ENCODE results near the gene GPI.

GRCh38 chr19:34330116-34330515, 34.9 kb upstream of the GPI start:
- TF ChIP-seq CHD2 (IDR thresholded peaks at IDR 0.05; ENCODE audit: low read length) (no peak), ATF2 (IDR thresholded peaks at IDR 0.05; ENCODE audit: low read length) (no peak), EZH2 (IDR thresholded peaks at IDR 0.05; ENCODE audit: low read depth, low read length, severe bottlenecking) (no peak), TCF12 (IDR thresholded peaks at IDR 0.05; ENCODE audit: low read depth, low read length) (no peak), CTCF (IDR thresholded peaks at IDR 0.05; ENCODE audit: control extremely low read depth in 1 of 3, insufficient read depth in 1 of 3, low read depth in 1 of 3, low read length in 3 of 3) (no peak), JUND (IDR thresholded peaks at IDR 0.05; ENCODE audit: low read length) (no peak), POLR2A (IDR thresholded peaks at IDR 0.05; ENCODE audit: control extremely low read depth in 1 of 2, low read depth in 2 of 2, low read length in 2 of 2) (no peak), POU5F1 (IDR thresholded peaks at IDR 0.05; ENCODE audit: low read depth, low read length) (no peak), POLR2AphosphoS5 (IDR thresholded peaks at IDR 0.05; ENCODE audit: low read depth, low read length) (no peak), MAX (IDR thresholded peaks at IDR 0.05) (no peak), SIX5 (IDR thresholded peaks at IDR 0.05; ENCODE audit: low read depth, low read length) (no peak), E2F6 (IDR thresholded peaks at IDR 0.05) (no peak), MAFK (IDR thresholded peaks at IDR 0.05; ENCODE audit: low read depth, low read length) (no peak), TAF1 (IDR thresholded peaks at IDR 0.05; ENCODE audit: low read depth, low read length) (no peak)
